A673 (cell line): ENCODE results near the gene EYS. TPM values are rescaled to one million over a fixed set of nuclear protein-coding genes. Genes with fewer than 3 reads are reported as not detected.

Experiments used
- BruUV-seq: library from RNA; stranded (reverse); fragments of 400-500 nt; replicated peaks from 2 replicates; lab custom pipeline; 2021; lab: Mats Ljungman, UMichigan
- CTCF ChIA-PET: fragments of 300-600 bp; sonication (Branson Sonifier 250); formaldehyde crosslinking; loops from one replicate; lab custom pipeline; 2022; ENCODE audit warnings: antibody characterized with exemption; lab: Charles Lee
- POLR2A ChIA-PET: fragments of 300-600 bp; sonication (Branson Sonifier 250); formaldehyde crosslinking; loops from one replicate; lab custom pipeline; 2022; ENCODE audit warnings: antibody characterized with exemption; ENCODE audit not compliant: low non-redundant PET; lab: Charles Lee
- DNase-seq: peaks from one replicate; pipeline ENCODE4 v3.0.0-alpha.2; 2015; ENCODE audit warnings: low spot score
- H3K27ac ChIP-seq: fragments of 200-600 bp; sonication (generic); 2 replicates; pipeline ENCODE4 v1.5.1; 2016; ENCODE audit warnings: mixed run types, low read depth, mild to moderate bottlenecking, mixed read lengths, antibody characterized with exemption, low read length; ENCODE audit not compliant: poor library complexity, severe bottlenecking
- H3K27me3 ChIP-seq: fragments of 200-600 bp; sonication (generic); replicated peaks from 2 replicates; pipeline ENCODE4 v1.6.1; 2017; ENCODE audit warnings: mixed run types, low read depth, mild to moderate bottlenecking, mixed read lengths, antibody characterized with exemption, low read length; ENCODE audit not compliant: insufficient read depth, poor library complexity
- H3K36me3 ChIP-seq: fragments of 200-600 bp; sonication (generic); 2 replicates; pipeline ENCODE4 v1.6.1; 2016; ENCODE audit warnings: mixed run types, mild to moderate bottlenecking, mixed read lengths, antibody characterized with exemption, low read length; ENCODE audit not compliant: insufficient read depth, poor library complexity, severe bottlenecking
- H3K4me1 ChIP-seq: fragments of 200-600 bp; sonication (generic); 2 replicates; pipeline ENCODE4 v1.6.1; 2017; ENCODE audit warnings: mixed run types, mild to moderate bottlenecking, mixed read lengths, antibody characterized with exemption, low read length; ENCODE audit not compliant: insufficient read depth, poor library complexity, severe bottlenecking
- H3K4me3 ChIP-seq: fragments of 200-600 bp; sonication (generic); 2 replicates; pipeline ENCODE4 v1.5.1; 2016; ENCODE audit warnings: low read depth, mixed run types, mild to moderate bottlenecking, mixed read lengths, low read length; ENCODE audit not compliant: poor library complexity, severe bottlenecking
- H3K9me3 ChIP-seq: fragments of 200-600 bp; sonication (generic); 2 replicates; pipeline ENCODE4 v1.6.1; 2016; ENCODE audit warnings: mixed run types, low read depth, mild to moderate bottlenecking, mixed read lengths, antibody characterized with exemption, low read length; ENCODE audit not compliant: poor library complexity, severe bottlenecking
- CTCF ChIP-seq: fragments of 300-800, 200-600 bp; sonication (generic); conservative IDR thresholded peaks from 2 replicates; pipeline ENCODE4 v1.5.1; 2017; ENCODE audit warnings: low read depth, mild to moderate bottlenecking, antibody characterized with exemption, low read length, moderate library complexity, mixed read lengths
- EZH2 ChIP-seq: fragments of 200-600 bp; sonication (generic); IDR thresholded peaks from 2 replicates; pipeline ENCODE4 v1.6.1; 2017; ENCODE audit warnings: borderline replicate concordance, low read depth, mild to moderate bottlenecking, mixed read lengths, antibody characterized with exemption, low read length; ENCODE audit not compliant: poor library complexity, severe bottlenecking
- intact Hi-C: fragments of 100-400 bp; cut with micrococcal nuclease; formaldehyde crosslinking; loops from one replicate; pipeline ENCODE4 v1.10.0; 2022; ENCODE audit not compliant: unreplicated experiment
- total RNA-seq: library from RNA; stranded (reverse); gene quantifications from 2 replicates; pipeline ENCODE4 v1.2.3, GENCODE V29; 2021

The EYS gene
- total RNA-seq, 1 experiment from 2014 or later = 0.47 TPM

DNA sequence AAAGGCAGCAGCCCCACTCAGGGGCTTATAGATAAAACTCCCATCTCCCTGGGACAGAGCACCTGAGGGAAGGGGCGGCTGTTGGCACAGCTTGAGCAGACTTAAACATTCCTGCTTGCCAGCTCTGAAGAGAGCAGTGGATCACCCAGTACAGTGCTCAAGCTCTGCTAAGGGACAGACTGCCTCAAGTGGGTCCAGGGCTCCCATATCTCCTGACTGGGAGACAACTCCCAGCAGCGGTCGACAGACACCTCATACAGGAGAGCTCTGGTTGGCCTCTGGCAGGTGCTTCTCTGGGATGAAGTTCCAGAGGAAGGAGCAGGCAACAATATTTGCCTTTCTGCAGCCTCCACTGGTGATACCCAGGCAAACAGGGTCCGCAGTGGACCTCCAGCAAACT is 810.1 kb downstream of the EYS start:
- no peak for DNase-seq
- H3K9me3 ChIP-seq = no peaks in the 10 kb centered on the region
- no peaks in the 10 kb centered on the region for H3K36me3 ChIP-seq
- no peak overlapping the region for H3K27ac ChIP-seq
- H3K4me3 ChIP-seq = no peak overlapping the region
- no peaks in the 10 kb centered on the region for H3K4me1 ChIP-seq
- no peaks in the 10 kb centered on the region for H3K27me3 ChIP-seq
- no peak for TF ChIP-seq CTCF
- no peak for TF ChIP-seq EZH2
- POLR2A ChIA-PET = no interaction called here
- intact Hi-C loops = no loop called here
- no TSS peak for BruUV-seq
- CTCF ChIA-PET = no interaction called here

GRCh38 chr6:64895945-64896344 is 811.1 kb downstream of the EYS start:
- no peaks in the 10 kb centered on the region for H3K4me1 ChIP-seq
- TF ChIP-seq EZH2 (no peak), CTCF (no peak)
- H3K27ac ChIP-seq = no peak overlapping the region
- BruUV-seq = no TSS peak
- H3K9me3 ChIP-seq = no peaks in the 10 kb centered on the region
- ChIA-PET CTCF (no interaction called here), POLR2A (no interaction called here)
- no peak for DNase-seq
- no peaks in the 10 kb centered on the region for H3K36me3 ChIP-seq
- no peak overlapping the region for H3K4me3 ChIP-seq
- H3K27me3 ChIP-seq = no peaks in the 10 kb centered on the region
- intact Hi-C loops = no loop called here

DNA sequence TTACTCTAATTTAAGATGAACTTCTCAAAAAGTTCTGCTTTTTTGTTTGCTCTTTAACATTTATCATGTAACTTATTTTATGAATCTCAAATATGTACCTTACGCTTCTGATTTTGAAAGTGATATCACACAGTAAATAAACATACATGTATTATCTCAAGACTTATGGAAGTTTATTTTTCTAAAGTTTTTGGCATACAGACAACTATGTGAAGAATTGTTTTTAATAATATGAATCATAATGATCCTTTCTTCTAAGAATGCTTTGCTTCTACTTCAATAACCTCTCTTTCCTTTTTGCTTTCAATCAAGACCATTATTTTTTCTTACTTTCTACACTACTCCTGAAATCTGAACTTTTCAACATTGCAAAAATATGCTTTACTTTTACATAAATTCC is 816.4 kb downstream of the EYS start:
- no TSS peak for BruUV-seq
- intact Hi-C loops = no loop called here

More for the DNA sequence above, 816.4 kb downstream of the EYS start:
- TF ChIP-seq EZH2 (no peak), CTCF (no peak)
- ChIA-PET CTCF (no interaction called here), POLR2A (no interaction called here)
- no peak overlapping the region for H3K4me3 ChIP-seq
- H3K36me3 ChIP-seq = no peaks in the 10 kb centered on the region
- H3K9me3 ChIP-seq = no peaks in the 10 kb centered on the region
- no peak overlapping the region for H3K27ac ChIP-seq
- no peaks in the 10 kb centered on the region for H3K27me3 ChIP-seq
- no peak for DNase-seq
- no peaks in the 10 kb centered on the region for H3K4me1 ChIP-seq
